HL-60 (cell line): ENCODE data around the gene SCO2.

Source experiments
- DNase-seq, 2 experiments: peaks; one replicate each; pipeline ENCODE4 v3.0.0-alpha.2; 2010 to 2020; ENCODE audit warnings: low read depth in 1 of 2, low spot score in 1 of 2
- H3K27ac ChIP-seq: fragments of 250-450 bp; sonication (Bioruptor Pico); replicated peaks from 2 replicates; pipeline ENCODE4 v1.5.1; 2020; ENCODE audit warnings: mild to moderate bottlenecking, moderate library complexity
- H3K27me3 ChIP-seq: fragments of 250-450 bp; sonication (Bioruptor Pico); 2 replicates; pipeline ENCODE4 v1.5.1; 2021; ENCODE audit warnings: mild to moderate bottlenecking, moderate library complexity; ENCODE audit not compliant: insufficient read depth, poor library complexity, severe bottlenecking
- H3K4me3 ChIP-seq: replicated peaks from 2 replicates; pipeline ENCODE4 v1.5.1; 2011; ENCODE audit warnings: mild to moderate bottlenecking, control low read depth, low read length; ENCODE audit not compliant: insufficient read depth
- GABPA ChIP-seq: IDR thresholded peaks from 2 replicates; pipeline ENCODE4 v1.6.1; 2012; ENCODE audit warnings: low read depth
- POLR2AphosphoS5 ChIP-seq: IDR thresholded peaks from 2 replicates; pipeline ENCODE4 v1.6.1; 2012; ENCODE audit warnings: low read depth
- REST ChIP-seq: IDR thresholded peaks from 2 replicates; pipeline ENCODE4 v1.6.1; 2012; ENCODE audit warnings: low read depth; ENCODE audit not compliant: insufficient replicate concordance
- SPI1 ChIP-seq: IDR thresholded peaks from 2 replicates; pipeline ENCODE4 v1.6.1; 2012; ENCODE audit warnings: low read depth, mild to moderate bottlenecking, borderline replicate concordance
- TF ChIP-seq, protein P1 (sequence below): IDR thresholded peaks from one replicate; pipeline ENCODE4 v1.5.1; 2011; ENCODE audit warnings: low read length, control low read depth, inconsistent platforms; ENCODE audit not compliant: insufficient read depth

Gene SCO2

DNA sequence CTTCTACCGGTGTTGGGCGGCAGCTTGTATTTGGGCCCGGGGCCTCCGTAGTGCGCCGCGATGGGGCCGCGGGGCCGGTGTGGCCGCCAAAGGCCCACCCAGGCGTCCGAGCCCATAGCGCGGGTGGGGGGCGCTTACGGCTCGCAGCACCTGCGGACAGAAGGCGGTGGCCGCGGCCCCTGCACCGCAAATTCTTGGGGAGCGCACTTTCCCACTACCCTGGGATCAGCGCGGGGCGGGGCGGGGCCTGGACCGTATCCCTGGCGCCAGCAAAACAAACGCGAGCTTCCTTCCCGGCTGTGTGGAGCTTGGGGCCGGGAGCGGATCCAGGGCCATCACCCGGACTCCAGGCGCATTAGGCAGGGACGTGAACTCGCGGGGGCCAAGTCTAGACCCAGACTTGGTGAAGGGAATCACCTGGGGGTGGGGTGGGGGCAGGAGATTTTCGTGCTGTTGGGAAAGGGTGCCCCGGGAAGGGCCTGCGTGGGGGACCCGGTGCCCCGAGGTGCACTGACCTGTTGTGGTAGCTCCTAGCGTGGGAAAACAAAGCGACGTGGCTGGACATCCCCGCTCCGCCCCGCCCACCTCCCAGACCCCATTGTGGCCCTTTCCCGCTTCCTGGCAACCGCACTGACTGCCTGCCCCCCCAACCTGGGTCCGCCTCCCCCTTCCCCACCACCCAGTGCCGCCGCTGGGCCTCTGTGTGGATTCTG lies 6.7 kb upstream of the SCO2 start:
- TF ChIP-seq REST = no peak
- Histone ChIP-seq H3K27me3 (no peaks in the 10 kb centered on the region), H3K27ac (peak overlapping the region; percentile 99), H3K4me3 (peak overlapping the region; percentile 58)
- DNase-seq = peak in 1 of 2 experiments; percentile 47

DNA sequence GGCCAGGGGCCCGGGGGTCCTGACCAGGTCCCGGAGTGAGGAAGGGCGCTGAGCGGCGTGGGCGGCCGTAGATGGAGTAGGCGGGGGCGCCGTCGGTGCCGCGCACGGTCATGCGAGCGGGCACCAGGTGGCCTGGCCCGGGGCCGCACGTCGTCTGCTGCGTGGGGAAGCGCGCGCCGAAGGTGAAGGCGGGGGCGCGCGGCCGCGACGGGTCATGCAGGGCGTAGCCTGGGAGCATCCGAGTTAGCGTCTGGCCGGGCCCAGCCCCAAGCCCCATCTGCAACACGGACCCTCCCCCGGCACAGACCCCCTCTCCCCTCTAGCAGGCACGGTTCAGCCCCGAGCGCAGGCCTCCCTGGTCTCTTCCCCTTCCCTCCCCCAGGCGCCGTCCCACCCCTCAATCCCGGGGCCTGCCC lies 6.2 kb upstream of the SCO2 start:
- H3K4me3 ChIP-seq = peak overlapping the region; percentile 58
- peak; percentile 70 to 78 for DNase-seq
- no peaks in the 10 kb centered on the region for H3K27me3 ChIP-seq
- TF ChIP-seq, protein P1, sequence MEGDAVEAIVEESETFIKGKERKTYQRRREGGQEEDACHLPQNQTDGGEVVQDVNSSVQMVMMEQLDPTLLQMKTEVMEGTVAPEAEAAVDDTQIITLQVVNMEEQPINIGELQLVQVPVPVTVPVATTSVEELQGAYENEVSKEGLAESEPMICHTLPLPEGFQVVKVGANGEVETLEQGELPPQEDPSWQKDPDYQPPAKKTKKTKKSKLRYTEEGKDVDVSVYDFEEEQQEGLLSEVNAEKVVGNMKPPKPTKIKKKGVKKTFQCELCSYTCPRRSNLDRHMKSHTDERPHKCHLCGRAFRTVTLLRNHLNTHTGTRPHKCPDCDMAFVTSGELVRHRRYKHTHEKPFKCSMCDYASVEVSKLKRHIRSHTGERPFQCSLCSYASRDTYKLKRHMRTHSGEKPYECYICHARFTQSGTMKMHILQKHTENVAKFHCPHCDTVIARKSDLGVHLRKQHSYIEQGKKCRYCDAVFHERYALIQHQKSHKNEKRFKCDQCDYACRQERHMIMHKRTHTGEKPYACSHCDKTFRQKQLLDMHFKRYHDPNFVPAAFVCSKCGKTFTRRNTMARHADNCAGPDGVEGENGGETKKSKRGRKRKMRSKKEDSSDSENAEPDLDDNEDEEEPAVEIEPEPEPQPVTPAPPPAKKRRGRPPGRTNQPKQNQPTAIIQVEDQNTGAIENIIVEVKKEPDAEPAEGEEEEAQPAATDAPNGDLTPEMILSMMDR = no peak
- no peak for TF ChIP-seq REST
- no peak for TF ChIP-seq SPI1
- no peak for TF ChIP-seq POLR2AphosphoS5
- TF ChIP-seq GABPA = no peak
- H3K27ac ChIP-seq = peak overlapping the region; percentile 99

DNA sequence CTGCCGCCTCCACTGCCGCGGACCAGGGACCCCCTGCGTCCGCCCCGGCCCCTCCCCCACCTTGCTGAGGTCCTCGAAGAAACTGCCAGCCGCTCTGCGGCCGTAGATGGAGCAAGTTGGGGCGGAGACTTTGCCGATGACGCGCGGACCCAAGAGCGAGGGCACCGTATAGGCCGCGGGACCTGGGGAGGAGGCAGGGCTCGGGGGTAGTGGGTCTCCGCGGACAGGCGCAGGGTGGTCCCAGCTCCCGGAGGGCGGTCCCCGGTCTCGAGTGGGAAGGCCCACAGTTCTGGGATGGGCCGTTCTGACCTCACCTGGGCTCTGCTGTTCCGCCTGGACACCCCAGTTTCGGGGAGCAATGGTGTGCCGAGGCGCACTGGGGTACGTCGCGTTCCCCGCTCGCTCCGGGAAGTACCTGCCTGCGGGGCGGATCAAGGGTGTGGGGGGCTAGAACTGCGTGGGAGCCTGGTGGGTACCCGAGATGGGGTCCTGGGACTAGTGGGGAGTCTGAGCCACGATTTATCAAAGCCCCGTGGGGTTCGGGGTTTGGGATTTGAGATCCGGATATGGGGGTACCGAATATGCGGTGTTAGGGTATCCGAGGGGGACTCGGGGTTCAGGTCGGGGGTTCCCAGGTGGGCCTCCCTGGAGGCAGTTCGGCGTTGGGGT lies 5.6 kb upstream of the SCO2 start:
- peak; percentile 86 to 93 for DNase-seq
- no peaks in the 10 kb centered on the region for H3K27me3 ChIP-seq
- TF ChIP-seq, protein P1 = no peak
- TF ChIP-seq REST (no peak), POLR2AphosphoS5 (peak; percentile 83), GABPA (no peak), SPI1 (no peak)
- H3K27ac ChIP-seq = peak overlapping the region; percentile 99
- H3K4me3 ChIP-seq = peak overlapping the region; percentile 58
